Measurements from ENCODE around the gene PRDX1. TPM values are rescaled to one million over a fixed set of nuclear protein-coding genes. Genes with fewer than 3 reads are reported as not detected.
A peak's percentile ranks its signal among the peaks of the same experiment; 100 is the strongest.
"Not testable (repeated sequence)": the region's sequence is repeated elsewhere in the genome, so short reads cannot be mapped to it uniquely, and the experiment has no call there.

The PRDX1 gene
- total and polyA plus RNA-seq, 2 of the 4 experiments (the other 2 are of a cell fraction): 612 to 883 TPM

- H3K27me3 ChIP-seq (ENCODE audit: control insufficient read depth, insufficient read depth, low read length); H4K91ac ChIP-seq (ENCODE audit: insufficient read depth, low read depth, low read length); H2BK20ac ChIP-seq (ENCODE audit: low read depth, low read length); DNase-seq; H2AK9ac ChIP-seq (replicated peaks; ENCODE audit: low read depth, low read length, poor library complexity); H3K9me1 ChIP-seq (ENCODE audit: insufficient read depth, low read length); BruUV-seq (replicated peaks); H2BK120ac ChIP-seq (ENCODE audit: low read depth, low read length); H2BK15ac ChIP-seq (ENCODE audit: low read depth, low read length); H2AK5ac ChIP-seq (ENCODE audit: low read depth, low read length); H3K27ac ChIP-seq (ENCODE audit: insufficient read depth, low read length); H3K56ac ChIP-seq (ENCODE audit: extremely low read depth, insufficient read depth, low read length); H3K18ac ChIP-seq (ENCODE audit: low read depth, low read length); H3K9me3 ChIP-seq (ENCODE audit: control insufficient read depth, insufficient read depth, low read length); H3K4ac ChIP-seq (ENCODE audit: low read depth, low read length); H3K14ac ChIP-seq (replicated peaks; ENCODE audit: low read depth, low read length); H2AFZ ChIP-seq (replicated peaks; ENCODE audit: low read length, poor library complexity); dilution Hi-C loops (cut with HindIII; ENCODE audit: low sequenced_read_pairs, unreplicated experiment); ATAC-seq (ENCODE audit: low read depth); H3K9ac ChIP-seq (ENCODE audit: low read depth, low read length); H2BK5ac ChIP-seq (ENCODE audit: low read depth, low read length, poor library complexity, severe bottlenecking); CTCF ChIA-PET; H3K23ac ChIP-seq (ENCODE audit: low read depth, low read length); H4K5ac ChIP-seq (ENCODE audit: low read depth, low read length); H4K8ac ChIP-seq (ENCODE audit: low read depth in 2 of 2, low read length in 2 of 2): not testable (repeated sequence)
- 0 out of 2 replicates have a peak overlapping the region, but pooled peaks have one; percentile 8 for H3K4me3 ChIP-seq (ENCODE audit: insufficient read depth, low read depth, low read length)
- WGBS, 2 experiments (ENCODE audit: extremely low coverage in 2 of 2, insufficient read length in 1 of 2): 97% methylated on average over 4 of the region's 16 CpGs; no CpG with 5 or more reads in 1 of the 2 experiments
- H3K79me1 ChIP-seq (ENCODE audit: low read depth in 1 of 2, low read length in 2 of 2): peaks cover 11 to 43% of the 10 kb centered on the region in 2 experiments
- peaks cover 56% of the 10 kb centered on the region for H4K20me1 ChIP-seq (ENCODE audit: insufficient read depth, low read length)
- peaks cover 15% of the 10 kb centered on the region for H3K4me1 ChIP-seq (ENCODE audit: control insufficient read depth, insufficient read depth, low read length)
- H3K4me2 ChIP-seq (ENCODE audit: low read depth, low read length): peak overlapping the region; percentile 91
- intact Hi-C loops (cut with micrococcal nuclease): loop anchor here (5.0 kb wide), 1 partner anchor 363 kb away; no protein-coding TSS in a partner anchor
- POLR2A ChIA-PET (ENCODE audit: unreplicated experiment): interaction anchor here (0.6 kb wide), 2 partner anchors 59 to 609 kb away, joined by 3 to 5 read pairs; no protein-coding TSS in a partner anchor
- H3K36me3 ChIP-seq (ENCODE audit: control insufficient read depth, insufficient read depth, low read length): peaks cover 25% of the 10 kb centered on the region
- in situ Hi-C loops (cut with MboI; ENCODE audit: low sequenced_read_pairs): loop anchor here (5.0 kb wide), 1 partner anchor 48 kb away; no protein-coding TSS in a partner anchor
Observed at GRCh38 chr1:45519774-45520173, 1.9 kb downstream of the PRDX1 start.

Measured in IMR-90 (cell line).